Germinal center (tissue), 1 donor: ENCODE measurements around the gene CACTIN.
A peak's percentile ranks its signal among the peaks of the same experiment; 100 is the strongest.
"Not testable (repeated sequence)": the region's sequence is repeated elsewhere in the genome, so short reads cannot be mapped to it uniquely, and the experiment has no call there.

Experiments
- DNase-seq: peaks from one replicate; pipeline ENCODE4 v3.0.0; 2012; ENCODE audit warnings: mixed read lengths, low spot score

The CACTIN gene

DNA sequence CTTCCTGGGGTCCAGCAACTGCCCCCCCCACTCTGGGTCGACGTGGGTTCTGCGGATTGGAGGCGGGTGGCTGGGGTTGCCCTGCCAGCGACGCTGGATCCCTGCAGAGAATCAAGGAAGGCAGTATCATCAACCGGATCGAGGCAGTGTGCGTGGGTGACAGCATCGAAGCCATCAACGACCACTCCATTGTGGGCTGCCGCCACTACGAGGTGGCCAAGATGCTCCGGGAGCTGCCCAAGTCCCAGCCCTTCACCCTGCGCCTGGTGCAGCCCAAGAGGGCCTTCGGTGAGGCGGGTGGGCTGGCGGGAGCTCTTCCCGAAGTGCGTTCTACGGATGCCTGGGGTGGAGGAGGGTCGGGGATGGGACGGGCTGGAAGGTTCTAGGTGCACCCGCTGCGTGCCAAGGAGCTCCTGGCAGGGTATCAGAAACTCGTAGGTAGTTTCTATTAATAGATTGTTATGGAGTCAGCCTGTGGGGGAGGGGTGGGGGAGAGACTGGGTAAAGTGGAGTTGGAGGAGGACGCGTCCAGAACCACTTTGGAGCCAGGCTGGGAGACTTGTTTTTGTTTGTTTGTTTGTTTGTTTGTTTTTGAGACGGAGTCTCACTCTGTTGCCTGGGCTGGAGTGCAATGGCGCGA is 39.8 kb downstream of the CACTIN start:
- DNase-seq, result no peak

DNA sequence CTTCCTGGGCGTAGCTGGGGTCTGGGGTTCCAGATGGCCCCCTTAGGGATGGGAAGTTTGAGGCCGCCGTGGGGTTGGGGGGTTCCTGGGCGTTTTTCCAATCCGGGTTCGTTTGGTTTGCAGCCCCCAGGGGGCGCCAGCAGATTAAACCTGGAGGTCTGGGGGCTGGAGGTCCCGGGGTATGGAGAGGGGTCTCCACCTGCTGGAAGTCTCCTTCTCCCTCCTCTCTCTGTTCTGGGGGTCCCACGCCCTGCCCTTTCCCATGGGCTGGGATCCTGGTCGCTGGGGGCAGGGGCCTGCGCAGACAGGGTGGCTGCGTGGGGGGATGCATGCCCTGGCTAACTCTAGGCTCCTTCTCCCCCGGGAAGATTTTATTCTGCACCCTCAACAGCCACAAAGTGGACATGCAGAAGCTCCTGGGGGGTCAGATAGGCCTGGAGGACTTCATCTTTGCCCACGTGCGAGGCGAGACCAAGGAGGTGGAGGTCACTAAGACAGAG is 40.4 kb downstream of the CACTIN start:
- DNase-seq, result peak; percentile 49

DNA sequence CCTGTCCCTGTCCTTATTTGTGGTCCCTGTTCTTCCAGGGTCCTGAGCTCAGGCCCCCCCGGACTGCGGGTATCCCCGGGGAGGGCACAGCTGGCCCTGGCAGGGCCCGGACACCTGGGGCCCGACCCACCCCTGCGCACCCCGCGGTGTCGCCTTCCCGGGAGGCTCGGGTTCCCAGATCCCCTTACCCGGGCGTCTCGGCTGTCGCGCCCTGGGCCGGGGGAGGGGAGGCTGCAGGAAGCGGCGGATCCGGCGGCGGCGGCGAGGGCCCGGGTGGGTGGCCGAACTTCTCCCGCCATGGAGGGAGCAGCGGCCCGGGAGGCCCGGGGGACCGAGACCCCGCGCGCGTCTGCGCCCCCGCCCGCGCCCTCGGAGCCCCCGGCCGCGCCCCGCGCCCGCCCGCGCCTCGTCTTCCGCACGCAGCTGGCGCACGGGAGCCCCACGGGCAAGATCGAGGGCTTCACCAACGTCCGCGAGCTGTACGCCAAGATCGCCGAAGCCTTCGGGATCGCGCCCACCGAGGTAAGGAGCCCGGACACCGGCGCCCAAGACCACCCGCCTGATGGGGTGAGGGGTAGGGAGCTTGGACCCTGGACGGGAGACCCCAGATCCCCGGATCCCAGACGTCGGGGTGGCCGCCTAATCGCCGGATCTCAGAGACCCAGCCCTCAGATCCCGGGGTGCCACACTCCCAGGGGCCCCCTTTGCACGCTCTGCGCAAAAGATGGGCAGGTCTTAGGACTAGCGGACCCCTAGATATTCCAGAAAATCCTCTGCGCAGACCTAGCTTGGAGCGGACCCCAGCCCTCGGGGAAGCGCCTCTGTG is 41.1 kb downstream of the CACTIN start, which contains the start of gene GIPC3:
GIPC3 (plus strand) TSS at position 178 of the 826 bp plus-strand sequence; CDS start at position 298, 120 bp downstream.
- no peak for DNase-seq

GRCh38 chr19:3584036-3584802 is 42.4 kb downstream of the CACTIN start:
- not testable (repeated sequence) for DNase-seq

GRCh38 chr19:3581792-3582191 is 44.8 kb downstream of the CACTIN start:
- DNase-seq, result not testable (repeated sequence)

GRCh38 chr19:3580156-3580934 is 46.2 kb downstream of the CACTIN start:
- DNase-seq, result no peak

DNA sequence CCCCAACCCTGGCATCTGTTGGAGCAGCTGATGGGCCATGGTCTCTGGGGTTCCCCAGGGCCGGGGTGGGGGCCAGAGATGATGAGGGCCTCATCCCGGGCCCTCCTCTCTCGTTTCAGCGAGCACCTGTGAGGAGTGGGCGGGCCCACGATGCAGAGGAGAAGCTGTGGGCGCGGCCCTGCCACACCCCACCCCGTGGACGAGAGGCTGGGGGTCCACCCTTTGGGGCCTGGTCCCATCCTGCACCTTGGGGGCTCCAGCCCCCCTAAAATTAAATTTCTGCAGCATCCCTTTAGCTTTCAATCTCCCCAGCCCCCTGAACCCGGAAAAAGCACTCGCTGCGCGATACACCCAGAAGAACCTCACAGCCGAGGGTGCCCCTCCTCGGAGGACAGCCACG is 48.2 kb downstream of the CACTIN start:
- DNase-seq, result no peak

- DNase-seq, result no peak
Measured at GRCh38 chr19:3577723-3578344, 48.8 kb downstream of the CACTIN start.

GRCh38 chr19:3576696-3577443 is 49.7 kb downstream of the CACTIN start:
- DNase-seq, result no peak

- no peak for DNase-seq
Measured at GRCh38 chr19:3575949-3576673, 50.5 kb downstream of the CACTIN start.

- no peak for DNase-seq
Measured at GRCh38 chr19:3575260-3575741, 51.3 kb downstream of the CACTIN start.

GRCh38 chr19:3573858-3574637 is 52.5 kb downstream of the CACTIN start:
- DNase-seq, result peak; percentile 91

- no peak for DNase-seq
Measured at GRCh38 chr19:3573162-3573857, 53.3 kb downstream of the CACTIN start.

GRCh38 chr19:3572855-3573161 is 53.8 kb downstream of the CACTIN start, which contains the start of gene HMG20B:
TSS of gene HMG20B (plus strand) at chr19:3572944. CDS start at chr19:3573310, 366 bp downstream.
- DNase-seq, result no peak

DNA sequence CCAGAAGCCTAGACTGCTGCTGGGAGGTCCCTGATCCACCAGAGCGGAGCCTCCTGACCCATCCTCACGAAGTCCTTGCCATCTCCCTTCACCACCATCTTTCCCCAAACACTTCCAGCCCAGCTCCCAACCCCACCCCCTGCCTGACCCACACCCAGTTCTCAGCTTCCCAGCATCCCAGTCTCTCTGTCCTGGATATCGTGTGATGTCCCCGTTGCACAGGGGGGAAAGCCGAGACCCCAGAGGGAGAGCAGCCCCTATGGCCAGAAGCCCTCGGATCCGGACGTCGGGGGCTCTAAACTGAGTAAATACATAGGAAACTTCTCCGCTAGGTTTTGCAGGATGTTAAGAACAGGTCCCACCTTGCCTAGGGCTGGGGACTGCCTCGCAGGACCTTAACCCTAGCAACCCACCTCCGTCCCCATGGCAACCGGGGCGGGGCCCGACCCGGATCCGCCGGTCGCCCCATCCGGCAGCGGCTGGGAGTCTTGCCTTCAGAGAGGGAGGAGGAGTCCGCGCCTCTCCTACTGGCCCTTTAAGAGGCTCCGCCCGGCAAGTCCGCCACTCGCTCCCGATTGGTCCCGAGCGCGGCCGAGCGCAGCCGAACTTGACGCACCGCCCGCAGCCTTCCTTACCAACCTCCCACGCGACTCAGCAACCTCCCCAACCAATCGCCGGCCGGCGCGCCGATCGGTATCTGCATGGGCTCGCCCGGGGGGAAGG is 54.3 kb downstream of the CACTIN start:
- DNase-seq, result peak; percentile 98

- DNase-seq, result no peak
Measured at GRCh38 chr19:3570606-3571011, 56.0 kb downstream of the CACTIN start.

GRCh38 chr19:3570042-3570441 is 56.5 kb downstream of the CACTIN start:
- DNase-seq, result not testable (repeated sequence)
